GM10266 (cell line): ENCODE data around the gene MRPL34.

Source experiments
- DNase-seq: peaks from one replicate; pipeline ENCODE4 v3.0.0; 2012; ENCODE audit errors: extremely low spot score
- TF ChIP-seq, protein P1 (sequence below): IDR thresholded peaks from 2 replicates; pipeline ENCODE4 v1.5.1; 2012; ENCODE audit warnings: mild to moderate bottlenecking, low read depth; ENCODE audit not compliant: control insufficient read depth, insufficient read depth; ENCODE audit errors: missing control alignments

MRPL34 gene

GRCh38 chr19:17335575-17335974 is 29.9 kb downstream of the MRPL34 start:
- no peak for DNase-seq
- TF ChIP-seq, protein P1, sequence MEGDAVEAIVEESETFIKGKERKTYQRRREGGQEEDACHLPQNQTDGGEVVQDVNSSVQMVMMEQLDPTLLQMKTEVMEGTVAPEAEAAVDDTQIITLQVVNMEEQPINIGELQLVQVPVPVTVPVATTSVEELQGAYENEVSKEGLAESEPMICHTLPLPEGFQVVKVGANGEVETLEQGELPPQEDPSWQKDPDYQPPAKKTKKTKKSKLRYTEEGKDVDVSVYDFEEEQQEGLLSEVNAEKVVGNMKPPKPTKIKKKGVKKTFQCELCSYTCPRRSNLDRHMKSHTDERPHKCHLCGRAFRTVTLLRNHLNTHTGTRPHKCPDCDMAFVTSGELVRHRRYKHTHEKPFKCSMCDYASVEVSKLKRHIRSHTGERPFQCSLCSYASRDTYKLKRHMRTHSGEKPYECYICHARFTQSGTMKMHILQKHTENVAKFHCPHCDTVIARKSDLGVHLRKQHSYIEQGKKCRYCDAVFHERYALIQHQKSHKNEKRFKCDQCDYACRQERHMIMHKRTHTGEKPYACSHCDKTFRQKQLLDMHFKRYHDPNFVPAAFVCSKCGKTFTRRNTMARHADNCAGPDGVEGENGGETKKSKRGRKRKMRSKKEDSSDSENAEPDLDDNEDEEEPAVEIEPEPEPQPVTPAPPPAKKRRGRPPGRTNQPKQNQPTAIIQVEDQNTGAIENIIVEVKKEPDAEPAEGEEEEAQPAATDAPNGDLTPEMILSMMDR: no peak

DNA sequence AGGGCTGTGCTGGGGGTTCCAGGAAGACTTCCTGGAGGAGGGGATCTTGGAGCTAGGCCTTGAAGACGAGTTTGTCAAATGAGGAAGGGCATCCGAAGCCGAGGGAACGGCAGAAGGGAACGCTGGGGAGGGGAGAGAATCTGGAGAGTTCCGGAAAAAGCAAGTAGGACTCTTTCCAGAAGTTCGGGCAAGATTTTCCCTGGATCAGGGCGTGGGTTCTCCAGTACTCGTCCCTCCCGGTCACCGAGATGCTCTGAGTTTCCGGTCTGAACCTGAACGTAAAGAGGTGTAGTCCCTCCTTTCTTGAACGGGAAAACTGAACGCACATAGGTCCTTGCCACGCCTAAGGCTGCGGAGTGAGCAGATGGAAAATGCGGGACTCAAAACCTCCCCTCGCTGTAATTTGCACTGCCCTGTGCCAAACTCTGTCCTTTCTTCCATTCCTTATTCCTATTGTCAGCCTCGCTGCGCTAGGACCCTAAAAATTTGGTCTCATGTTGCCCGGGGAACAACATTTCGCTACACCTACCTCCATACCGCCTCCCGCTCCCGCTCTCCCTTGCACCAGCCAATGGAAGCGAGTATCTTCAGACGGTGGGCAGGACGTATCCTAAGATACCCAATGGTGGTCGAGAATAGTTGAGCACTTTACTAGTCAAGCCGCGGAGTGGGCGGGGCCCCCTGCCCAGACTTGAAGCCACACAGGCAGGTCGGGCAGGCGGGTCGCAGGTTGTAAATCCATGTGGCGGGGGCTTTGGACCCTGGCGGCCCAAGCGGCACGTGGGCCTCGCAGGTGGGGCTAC is 31.4 kb downstream of the MRPL34 start, which contains the start of gene GTPBP3:
Gene GTPBP3, plus strand, starts transcription at position 682 of the 803 bp plus-strand sequence. Its CDS starts 59 bp downstream, at position 741.
- peak; percentile 99 for DNase-seq
- TF ChIP-seq, protein P1: no peak

DNA sequence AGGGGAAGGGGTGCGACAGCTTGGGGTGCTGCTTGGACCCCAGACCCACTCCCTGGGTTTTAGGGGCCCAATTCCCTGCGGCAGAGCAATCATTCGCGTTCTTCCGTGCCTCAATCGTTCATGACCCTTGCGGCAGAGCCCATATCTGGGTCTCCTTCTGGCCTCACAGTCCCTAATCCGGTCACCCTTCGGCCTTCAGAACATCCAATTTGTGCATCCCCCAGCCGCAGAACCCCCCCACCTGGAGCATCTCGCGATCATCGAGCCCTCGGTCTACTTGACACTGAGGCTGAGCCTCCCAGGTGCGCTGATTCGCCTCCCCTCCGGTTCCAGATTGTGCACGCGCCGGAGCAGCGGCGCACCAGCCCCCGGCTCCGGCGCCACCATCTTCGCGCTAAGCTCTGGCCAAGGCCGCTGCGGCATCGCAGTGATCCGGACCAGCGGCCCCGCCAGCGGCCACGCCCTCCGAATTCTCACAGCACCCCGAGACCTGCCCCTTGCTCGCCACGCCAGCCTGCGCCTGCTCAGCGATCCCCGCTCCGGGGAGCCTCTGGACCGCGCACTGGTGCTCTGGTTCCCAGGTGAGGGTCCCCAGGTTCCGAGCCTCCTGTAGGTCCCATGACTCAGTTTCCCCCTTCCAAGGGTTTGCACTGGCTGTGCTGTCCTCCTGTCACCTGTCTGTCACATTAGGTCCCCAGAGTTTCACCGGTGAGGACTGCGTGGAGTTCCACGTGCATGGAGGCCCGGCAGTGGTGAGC is 32.2 kb downstream of the MRPL34 start:
- TF ChIP-seq, protein P1: no peak
- peak; percentile 62 for DNase-seq

- DNase-seq: no peak
- TF ChIP-seq, protein P1: no peak
Observed at GRCh38 chr19:17338433-17339078, 32.9 kb downstream of the MRPL34 start.

DNA sequence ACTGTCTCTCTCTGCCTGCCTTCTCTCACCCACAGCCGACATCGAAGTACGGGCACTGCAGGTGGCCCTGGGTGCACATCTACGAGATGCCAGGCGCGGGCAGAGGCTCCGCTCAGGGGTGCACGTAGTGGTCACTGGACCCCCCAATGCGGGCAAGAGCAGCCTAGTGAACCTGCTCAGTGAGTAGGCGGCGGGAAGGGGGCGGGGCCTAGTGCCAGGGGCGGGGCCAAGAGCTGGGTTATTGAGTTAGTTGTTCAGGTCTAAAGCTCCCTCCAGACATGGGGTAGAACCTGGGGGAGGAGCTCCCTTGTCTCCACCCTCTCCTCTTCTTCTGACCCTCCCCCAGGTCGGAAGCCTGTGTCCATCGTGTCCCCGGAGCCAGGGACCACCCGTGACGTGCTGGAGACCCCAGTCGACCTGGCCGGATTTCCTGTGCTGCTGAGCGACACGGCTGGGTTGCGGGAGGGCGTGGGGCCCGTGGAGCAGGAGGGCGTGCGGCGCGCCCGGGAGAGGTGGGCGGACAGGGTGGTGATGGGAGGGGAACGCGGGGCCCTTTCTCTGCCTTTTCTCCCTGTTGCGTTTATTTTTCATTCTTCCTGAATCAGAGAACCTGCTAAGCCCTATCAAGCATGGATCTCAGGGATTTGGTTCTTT is 33.5 kb downstream of the MRPL34 start:
- DNase-seq: peak; percentile 55

GRCh38 chr19:17340302-17340870 is 34.7 kb downstream of the MRPL34 start:
- TF ChIP-seq, protein P1: no peak
- DNase-seq: no peak

More for the DNA sequence above, 33.5 kb downstream of the MRPL34 start:
- TF ChIP-seq, protein P1: no peak
